ENCODE data around the gene BMP6. TPM values are rescaled to one million over a fixed set of nuclear protein-coding genes. Genes with fewer than 3 reads are reported as not detected.
"Not testable (repeated sequence)": the region's sequence is repeated elsewhere in the genome, so short reads cannot be mapped to it uniquely, and the experiment has no call there.

The BMP6 gene
- polyA plus RNA-seq, 1 experiment = 0.06 TPM

- Histone ChIP-seq H3K4me3 (ENCODE audit: low read depth, low read length) (no peak overlapping the region), H3K36me3 (ENCODE audit: control insufficient read depth, insufficient read depth, low read length) (peaks cover 36% of the 10 kb centered on the region), H3K27me3 (ENCODE audit: control insufficient read depth, insufficient read depth, low read length) (no peaks in the 10 kb centered on the region)
- DNase-seq (ENCODE audit: low read depth) = no peak
- POLR2A ChIA-PET = no interaction called here
- TF ChIP-seq, protein P1, sequence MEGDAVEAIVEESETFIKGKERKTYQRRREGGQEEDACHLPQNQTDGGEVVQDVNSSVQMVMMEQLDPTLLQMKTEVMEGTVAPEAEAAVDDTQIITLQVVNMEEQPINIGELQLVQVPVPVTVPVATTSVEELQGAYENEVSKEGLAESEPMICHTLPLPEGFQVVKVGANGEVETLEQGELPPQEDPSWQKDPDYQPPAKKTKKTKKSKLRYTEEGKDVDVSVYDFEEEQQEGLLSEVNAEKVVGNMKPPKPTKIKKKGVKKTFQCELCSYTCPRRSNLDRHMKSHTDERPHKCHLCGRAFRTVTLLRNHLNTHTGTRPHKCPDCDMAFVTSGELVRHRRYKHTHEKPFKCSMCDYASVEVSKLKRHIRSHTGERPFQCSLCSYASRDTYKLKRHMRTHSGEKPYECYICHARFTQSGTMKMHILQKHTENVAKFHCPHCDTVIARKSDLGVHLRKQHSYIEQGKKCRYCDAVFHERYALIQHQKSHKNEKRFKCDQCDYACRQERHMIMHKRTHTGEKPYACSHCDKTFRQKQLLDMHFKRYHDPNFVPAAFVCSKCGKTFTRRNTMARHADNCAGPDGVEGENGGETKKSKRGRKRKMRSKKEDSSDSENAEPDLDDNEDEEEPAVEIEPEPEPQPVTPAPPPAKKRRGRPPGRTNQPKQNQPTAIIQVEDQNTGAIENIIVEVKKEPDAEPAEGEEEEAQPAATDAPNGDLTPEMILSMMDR (IDR thresholded peaks at IDR 0.05; ENCODE audit: insufficient read depth, low read depth, low read length) = no peak
- CTCF ChIA-PET = interaction anchor here (0.6 to 1.1 kb wide), 2 partner anchors 9 to 107 kb away, joined by 3 read pairs; no protein-coding TSS in a partner anchor
These were observed 170.6 kb downstream of the BMP6 start for GRCh38 chr6:7896465-7896987.

DNA sequence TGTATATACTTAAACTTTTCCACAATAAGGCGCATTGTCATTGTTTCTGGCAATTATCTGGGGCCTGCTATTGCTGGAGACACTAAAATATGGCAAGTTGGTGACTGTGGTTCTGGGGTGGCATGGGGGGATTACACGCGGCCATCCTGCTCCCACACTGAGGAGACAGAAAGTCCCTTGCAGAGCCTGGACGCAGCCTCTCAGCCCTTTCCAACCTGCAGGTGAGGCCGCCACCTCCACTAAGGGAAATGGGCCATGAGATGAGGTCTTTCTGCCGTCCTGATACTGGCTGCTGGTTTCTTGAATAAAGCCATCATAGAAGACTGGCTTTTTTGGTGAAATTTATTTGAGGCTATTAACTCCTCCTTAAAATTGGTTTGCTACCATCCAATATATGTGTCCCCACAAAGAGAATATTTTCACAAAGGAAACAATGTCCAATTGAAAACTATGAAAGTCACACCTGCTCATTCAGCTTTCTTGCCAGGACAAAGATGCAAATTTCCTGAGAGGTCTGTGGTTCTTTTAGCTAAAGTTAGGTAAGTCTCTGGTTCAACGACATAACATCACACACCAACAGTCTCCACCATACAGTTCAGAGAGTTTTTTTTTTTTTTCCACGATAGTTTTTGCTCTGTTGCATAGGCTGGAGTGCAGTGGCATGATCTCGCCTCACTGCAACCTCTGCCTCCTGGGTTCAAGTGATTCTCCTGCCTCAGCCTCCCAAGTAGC, 171.7 kb downstream of the BMP6 start:
- POLR2A ChIA-PET = no interaction called here
- H3K27me3 ChIP-seq (ENCODE audit: control insufficient read depth, insufficient read depth, low read length) = no peaks in the 10 kb centered on the region
- no peak for DNase-seq (ENCODE audit: low read depth)
- TF ChIP-seq, protein P1 (IDR thresholded peaks at IDR 0.05; ENCODE audit: insufficient read depth, low read depth, low read length) = no peak
- CTCF ChIA-PET = interaction anchor here (0.6 kb wide), 2 partner anchors 161 to 313 kb away, joined by 3 to 4 read pairs; no protein-coding TSS in a partner anchor
- no peak overlapping the region for H3K4me3 ChIP-seq (ENCODE audit: low read depth, low read length)
- H3K36me3 ChIP-seq (ENCODE audit: control insufficient read depth, insufficient read depth, low read length) = peaks cover 36% of the 10 kb centered on the region

- H3K4me3 ChIP-seq (ENCODE audit: low read depth, low read length); POLR2A ChIA-PET; CTCF ChIA-PET; H3K27me3 ChIP-seq (ENCODE audit: control insufficient read depth, insufficient read depth, low read length); DNase-seq (ENCODE audit: low read depth): not testable (repeated sequence)
- peaks cover 33% of the 10 kb centered on the region for H3K36me3 ChIP-seq (ENCODE audit: control insufficient read depth, insufficient read depth, low read length)
These were observed 172.3 kb downstream of the BMP6 start for GRCh38 chr6:7898193-7898586.

DNA sequence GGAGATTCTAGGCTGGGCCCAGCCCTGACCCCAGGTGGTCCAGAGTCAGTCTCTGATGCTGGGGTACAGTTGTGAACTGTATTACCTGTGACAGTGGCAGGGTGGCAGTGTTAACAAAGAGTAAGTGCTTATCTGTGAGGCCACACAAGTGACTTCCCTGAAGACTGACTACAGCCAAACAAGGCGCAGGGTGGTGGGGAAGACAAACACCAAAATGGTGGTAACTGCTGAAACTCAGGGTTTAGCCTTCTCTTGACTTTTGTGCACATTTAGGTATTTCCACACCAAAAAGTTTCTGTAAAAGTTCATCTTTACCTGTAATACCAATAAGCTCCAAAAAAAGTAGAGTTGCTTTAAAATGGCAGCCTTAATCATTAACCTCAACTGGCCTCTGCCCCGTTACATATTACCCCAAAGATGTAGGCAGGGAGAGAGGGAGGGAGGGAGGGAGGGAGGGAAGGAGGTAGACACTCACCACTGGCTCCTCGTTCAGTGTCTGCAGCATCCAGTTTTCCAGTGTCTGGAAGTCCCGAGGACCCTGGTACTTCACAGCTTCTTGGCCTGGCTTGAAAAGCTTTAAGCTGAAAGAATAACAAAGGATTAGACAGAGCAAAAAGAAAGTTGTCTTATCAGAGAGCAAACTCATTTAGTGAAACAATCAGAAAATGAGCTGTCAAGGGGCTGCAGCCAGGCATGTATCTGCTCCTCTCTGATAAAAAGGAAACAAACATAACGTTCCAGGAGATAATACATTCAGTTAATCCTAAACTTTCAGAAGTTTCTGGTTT, 173.4 kb downstream of the BMP6 start:
- TF ChIP-seq, protein P1 (IDR thresholded peaks at IDR 0.05; ENCODE audit: insufficient read depth, low read depth, low read length) = no peak
- CTCF ChIA-PET = no interaction called here
- POLR2A ChIA-PET = no interaction called here
- H3K27me3 ChIP-seq (ENCODE audit: control insufficient read depth, insufficient read depth, low read length) = no peaks in the 10 kb centered on the region
- peaks cover 34% of the 10 kb centered on the region for H3K36me3 ChIP-seq (ENCODE audit: control insufficient read depth, insufficient read depth, low read length)
- DNase-seq (ENCODE audit: low read depth) = no peak
- H3K4me3 ChIP-seq (ENCODE audit: low read depth, low read length) = no peak overlapping the region

DNA sequence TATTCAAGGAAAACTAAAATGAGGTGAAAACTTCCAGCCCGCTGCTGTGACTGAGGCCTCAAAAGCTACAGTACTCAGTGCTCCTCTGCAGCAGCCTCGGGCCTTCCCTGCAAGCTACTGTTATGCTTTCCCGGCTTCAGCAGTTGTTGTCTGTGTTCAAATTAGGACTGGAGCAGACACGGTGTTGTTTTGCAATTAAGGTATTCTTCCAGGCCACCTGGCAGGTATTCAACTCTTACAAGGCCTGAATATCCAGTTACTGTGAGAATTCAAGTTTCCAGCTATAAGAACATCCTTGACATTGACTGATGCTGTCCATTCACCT, 174.0 kb downstream of the BMP6 start:
- no peak for DNase-seq (ENCODE audit: low read depth)
- CTCF ChIA-PET = no interaction called here
- Histone ChIP-seq H3K27me3 (ENCODE audit: control insufficient read depth, insufficient read depth, low read length) (no peaks in the 10 kb centered on the region), H3K36me3 (ENCODE audit: control insufficient read depth, insufficient read depth, low read length) (peaks cover 34% of the 10 kb centered on the region), H3K4me3 (ENCODE audit: low read depth, low read length) (no peak overlapping the region)
- TF ChIP-seq, protein P1 (IDR thresholded peaks at IDR 0.05; ENCODE audit: insufficient read depth, low read depth, low read length) = no peak
- POLR2A ChIA-PET = no interaction called here
